LHCN-M2 (cell line): ENCODE results near the gene NRF1. TPM values are rescaled to one million over a fixed set of nuclear protein-coding genes. Genes with fewer than 3 reads are reported as not detected.

ENCODE experiments used
- DNase-seq: peaks from one replicate; pipeline ENCODE4 v3.0.0-alpha.2; 2012; ENCODE audit warnings: low read depth
- total RNA-seq: library from RNA; depleted of rRNA; stranded (reverse); fragments of >200 nt; gene quantifications from 2 replicates; pipeline ENCODE4 v1.2.3, GENCODE V29; 2014

NRF1 gene
- total RNA-seq, 1 experiment from 2014 or later: 12.7 TPM

DNA sequence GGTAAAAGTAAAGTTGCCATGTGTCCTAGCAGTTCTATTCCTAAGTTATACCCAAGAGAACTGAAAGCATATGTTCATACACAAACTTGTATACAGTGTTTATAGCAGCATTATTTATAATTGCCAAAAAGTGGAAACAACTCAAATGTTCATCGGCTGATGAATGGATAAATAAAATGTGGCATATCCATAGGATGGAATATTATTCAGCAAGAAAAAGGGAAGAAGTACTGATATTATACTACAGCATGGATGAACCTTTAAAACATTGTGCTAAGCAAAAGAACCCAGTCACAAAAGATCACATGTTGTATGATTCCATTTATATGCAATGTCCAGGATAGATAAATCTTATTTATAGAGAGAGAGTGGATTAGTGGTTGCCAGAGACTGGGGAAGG lies 68.9 kb downstream of the NRF1 start:
- no peak for DNase-seq

DNA sequence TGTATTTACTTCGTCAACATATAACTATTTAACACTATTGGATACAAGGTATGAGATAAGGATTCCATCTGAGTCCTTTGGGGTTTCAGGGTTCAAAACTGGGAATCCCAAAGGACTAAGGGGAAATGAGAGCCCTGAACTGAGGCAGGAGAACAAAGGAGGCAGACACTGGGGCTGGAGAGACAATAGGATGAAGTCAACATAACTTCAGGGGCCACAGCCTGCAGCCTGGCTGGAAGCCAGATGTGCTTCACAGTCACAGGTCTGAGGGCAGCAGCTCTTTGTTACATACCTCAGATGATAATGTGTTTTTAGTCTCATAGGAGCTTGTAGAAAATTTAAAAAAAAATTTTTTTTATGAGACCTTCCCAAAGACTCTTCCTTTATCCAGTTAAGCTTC lies 73.3 kb downstream of the NRF1 start:
- no peak for DNase-seq

DNA sequence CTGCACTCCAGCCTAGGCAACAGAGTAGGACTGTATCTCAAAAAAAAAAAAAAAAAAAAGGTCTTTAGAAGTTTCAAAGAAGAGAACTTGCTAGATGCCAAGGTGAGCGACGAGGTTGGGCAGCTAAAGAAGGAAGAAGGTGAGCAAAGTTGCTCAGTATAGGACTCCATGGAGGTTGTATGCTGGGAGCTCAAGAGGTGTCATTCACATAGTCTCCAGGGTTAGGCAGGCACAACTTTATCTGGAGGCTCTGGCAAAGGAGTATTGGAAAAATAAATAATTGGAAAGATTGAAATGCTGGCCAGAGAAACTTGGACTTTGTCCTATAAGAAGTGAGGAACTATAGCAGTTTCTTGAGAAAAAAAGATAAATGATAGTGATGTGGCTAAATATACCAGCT lies 74.5 kb downstream of the NRF1 start:
- no peak for DNase-seq

DNA sequence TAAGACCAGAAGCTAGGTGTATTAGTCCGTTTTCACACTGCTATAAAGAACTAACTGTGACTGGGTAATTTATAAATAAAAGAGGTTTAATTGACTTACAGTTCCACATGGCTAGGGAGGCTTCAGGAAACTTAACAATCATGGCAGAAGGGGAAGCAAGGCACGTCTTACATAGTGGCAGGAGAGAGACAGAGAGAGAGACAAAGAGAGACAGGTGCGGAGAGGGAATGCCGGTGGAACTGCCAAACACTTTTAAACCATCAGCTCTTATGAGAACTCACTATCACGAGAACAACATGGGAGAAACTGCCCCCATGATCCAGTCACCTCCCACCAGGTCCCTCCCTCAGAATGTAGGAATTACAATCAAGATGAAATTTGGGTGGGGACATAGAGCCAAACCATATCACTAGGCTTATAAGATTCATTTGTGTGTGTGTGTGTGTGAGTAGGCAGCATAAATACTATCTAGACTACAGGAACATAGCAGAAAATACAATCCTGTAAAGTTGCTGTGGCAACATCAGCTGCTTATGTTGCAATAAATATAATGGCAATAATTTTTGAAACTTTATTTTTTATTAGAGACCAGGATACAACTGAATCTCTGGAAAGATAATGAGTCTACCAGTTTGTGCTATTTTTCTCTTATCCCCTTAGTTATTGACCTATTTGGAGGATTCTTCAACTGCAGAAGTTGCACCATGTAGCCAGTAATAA lies 77.1 kb downstream of the NRF1 start:
- peak; percentile 12 for DNase-seq

DNA sequence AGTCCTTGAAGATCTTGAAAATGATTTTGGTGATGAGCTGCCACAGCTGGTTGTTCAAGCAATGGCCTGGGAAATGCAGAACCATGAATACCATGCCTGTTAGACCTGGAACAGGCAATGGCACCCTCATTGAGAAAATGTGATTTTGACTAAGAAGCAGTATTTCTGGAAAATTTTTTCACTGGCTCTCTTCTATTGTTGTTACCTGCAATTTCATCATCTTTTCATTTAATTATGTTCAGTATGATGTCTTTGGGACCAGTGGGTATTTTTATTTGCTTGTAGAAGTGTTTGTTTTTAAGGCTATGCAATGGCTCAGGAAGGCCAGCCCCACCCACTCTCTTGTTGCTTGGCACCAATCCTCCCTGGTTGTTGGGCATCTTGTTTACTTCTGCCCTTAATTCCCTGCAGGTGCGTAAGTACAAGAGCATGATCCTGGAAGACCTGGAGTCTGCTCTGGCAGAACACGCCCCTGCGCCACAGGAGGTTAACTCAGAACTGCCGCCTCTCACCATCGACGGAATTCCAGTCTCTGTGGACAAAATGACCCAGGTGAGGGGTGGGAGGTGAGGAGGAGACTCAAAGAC lies 78.6 kb downstream of the NRF1 start:
- no peak for DNase-seq

DNA sequence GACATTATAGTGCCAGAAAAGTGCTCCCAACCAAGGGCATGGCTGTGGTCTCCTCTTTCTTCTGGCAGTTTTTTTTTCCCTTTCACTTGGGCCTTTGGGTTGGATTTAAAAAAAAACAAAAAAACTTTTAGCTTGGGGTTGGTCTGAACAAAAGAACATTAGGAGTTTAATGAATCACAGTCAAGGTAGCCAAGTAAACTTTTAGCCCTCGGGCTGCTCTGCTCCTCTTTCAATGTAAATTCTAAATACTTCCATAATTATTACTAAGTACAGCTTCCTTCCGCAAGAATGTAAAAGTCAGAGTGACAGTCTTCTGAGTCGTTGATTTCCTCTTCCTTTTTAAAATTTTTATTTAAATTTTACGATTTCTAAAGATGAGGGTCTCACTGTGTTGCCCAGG lies 79.2 kb downstream of the NRF1 start:
- DNase-seq: no peak

DNA sequence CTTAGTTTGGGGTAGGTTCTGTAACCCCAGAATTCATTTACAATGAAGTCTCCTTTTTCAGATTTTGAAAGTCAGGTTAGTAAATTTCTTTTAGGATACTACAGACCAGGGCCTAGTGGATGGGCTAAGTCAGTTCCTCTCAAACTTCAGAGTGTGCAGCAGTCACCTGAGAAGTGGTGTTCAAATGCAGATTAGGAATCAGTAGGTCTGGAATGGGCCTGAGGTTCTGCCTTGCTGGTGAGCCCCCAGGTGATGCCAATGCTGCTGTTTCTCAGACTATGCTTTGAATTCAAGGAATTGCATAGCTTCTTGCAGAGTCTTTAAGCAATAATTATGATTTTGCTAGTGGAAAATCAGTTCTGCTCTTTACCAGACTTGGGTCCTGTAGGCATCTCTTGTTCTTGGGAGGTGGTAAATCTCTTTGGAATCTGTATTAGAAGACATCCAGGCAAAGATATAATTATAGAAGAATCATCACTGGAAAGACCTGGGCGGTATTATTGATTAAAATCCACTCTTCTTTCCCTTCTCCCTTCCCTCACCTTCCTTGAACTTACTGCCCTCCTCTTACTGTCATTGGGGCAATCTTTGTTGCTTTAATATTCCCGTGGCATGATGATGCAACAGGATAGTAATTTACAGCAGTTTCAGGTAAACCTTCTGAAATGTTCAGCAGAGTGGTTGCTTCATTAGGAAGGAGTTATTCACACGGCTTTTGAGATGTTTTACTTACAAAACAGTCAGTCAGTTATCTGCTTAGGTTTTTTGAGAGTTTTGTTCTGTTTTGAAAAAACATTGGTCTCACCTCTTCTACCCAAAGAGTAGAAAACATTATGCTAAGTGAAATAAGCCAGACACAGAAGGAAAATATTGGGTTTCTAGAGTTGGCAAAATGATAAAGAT lies 87.2 kb downstream of the NRF1 start:
- DNase-seq: no peak

DNA sequence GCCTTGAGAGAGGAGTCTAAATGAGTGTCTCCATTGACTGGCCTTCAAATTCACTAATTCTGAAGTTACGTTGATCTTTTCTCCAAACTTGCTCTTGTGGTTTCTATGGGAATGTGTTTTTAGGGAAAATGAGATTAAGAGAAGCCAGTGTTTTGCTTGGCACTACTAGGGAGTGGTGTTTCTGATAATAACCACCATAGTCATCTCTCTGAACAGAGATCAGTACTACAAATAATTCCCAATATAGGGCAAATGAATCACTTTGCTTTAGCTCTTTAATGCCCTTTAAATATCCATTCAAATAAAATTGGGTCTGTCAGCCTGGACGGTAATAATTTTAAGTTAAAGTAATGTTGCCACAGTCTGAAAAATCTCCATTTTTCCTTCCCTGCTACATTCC lies 90.8 kb downstream of the NRF1 start:
- peak; percentile 15 for DNase-seq

DNA sequence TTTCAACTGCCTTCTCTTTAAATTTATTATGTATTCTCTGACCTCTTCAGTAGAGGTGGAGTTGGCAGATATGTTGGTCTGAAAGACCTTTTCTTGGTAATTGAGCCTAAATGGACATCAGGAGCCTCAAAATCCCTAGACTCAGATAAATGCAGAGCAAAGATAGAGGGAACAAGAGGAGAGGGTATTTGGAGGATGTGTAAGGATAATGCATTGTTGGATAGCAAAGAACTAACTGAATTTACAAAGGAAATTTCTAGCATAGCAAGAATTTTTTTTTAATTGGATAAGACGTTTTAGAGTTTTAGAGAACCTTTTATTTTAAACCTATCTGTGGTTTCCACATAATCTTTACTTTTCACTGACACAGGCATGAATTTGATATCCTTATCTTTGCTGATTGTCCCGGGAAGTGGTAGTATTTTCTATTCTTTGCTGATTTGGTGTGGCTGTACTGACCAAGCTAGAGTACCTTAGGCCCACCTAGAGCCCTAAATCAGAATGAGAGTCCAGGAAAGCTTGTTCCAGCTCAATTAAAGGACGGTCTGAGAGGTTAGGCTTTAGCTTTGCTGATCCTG lies 91.3 kb downstream of the NRF1 start:
- no peak for DNase-seq

DNA sequence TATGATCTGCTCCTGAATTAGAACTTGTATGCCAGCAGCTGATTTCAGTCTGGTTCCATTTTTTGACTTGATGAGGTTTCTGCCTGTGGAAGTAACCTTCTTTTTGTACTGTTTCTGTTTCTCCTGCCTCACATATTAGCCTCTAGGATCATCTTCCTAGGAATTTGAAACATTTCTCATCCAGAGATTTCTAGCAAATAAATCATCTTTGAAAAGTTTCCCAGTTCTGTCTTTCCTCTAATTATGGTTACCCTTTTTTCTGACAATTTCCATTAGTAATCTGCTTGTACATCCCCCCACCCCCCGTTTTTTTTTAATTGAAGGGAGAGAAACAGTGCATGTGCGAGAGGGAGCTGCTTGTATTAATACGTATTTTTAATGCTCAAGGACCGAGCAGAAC lies 92.2 kb downstream of the NRF1 start:
- no peak for DNase-seq

DNA sequence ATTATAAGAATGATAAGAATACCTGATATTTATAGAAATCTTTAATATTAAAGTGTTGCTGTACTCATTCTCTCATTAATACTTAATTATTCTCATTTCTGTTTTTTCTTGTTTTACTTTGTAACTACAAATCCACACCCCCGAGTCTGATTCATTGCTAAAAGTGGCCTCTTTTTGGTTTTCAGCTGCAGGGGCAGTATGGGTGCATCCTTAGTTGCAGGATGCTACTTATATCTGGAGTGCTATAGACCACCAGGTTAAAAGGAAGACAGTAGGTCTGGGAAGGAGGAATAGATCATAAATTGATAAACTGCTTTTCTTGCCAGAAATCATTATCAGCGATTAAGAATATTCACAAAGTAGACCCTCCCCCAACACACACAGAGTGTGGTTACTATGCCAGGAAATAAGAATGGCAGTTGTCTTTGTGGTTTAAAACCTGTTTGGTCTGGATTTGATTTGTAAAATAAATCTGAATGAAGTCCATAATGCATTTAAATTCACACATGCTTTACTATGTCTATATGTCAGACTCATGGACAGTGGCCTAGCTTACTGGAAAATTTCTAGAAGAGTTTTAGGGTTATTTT lies 96.5 kb downstream of the NRF1 start:
- DNase-seq: peak; percentile 60

DNA sequence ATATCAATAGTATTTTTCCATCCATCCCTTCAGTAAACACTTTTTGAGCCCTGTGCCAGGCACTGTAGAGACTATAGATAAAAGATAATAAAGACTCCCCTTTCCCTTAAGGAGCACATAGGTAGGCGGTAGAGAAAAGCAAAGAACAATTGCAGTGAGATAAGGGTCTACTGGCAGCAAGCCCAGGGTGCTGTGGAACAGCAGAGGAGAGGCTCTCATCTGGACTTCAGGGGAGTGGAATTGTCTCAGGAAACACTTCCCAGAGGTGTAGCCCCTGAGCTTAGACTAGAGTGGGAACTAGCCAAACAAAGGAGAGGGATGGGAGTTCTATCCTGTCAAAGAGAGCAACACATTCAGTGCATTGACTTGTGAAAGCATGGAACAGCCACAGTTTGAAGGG lies 102.0 kb downstream of the NRF1 start:
- no peak for DNase-seq

DNA sequence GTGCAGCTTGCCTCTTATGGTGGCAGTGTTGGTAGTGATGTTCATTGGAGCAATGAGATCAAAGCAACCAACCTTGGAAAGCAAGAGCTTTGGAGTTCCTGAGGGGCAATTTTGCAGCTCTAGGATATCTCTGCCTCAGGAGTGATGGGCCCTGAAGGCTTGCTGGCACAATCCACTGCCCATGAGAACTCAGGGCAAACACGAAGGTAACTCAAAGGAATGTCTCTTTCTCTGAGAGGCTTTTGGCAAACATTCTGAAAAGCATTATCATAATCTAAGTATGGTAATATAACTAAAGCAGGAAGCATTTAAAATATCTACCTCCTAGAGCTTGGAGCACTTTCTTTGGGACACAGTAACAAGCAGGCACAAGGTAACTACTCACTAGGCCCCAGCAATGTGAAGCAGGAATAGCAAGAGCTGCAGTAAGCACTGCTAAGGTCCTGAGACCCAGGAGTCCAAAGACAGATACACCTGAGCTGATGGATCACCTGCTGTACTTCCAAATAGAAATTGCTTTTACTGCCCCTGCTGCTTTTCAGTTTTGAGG lies 103.1 kb downstream of the NRF1 start:
- DNase-seq: no peak

DNA sequence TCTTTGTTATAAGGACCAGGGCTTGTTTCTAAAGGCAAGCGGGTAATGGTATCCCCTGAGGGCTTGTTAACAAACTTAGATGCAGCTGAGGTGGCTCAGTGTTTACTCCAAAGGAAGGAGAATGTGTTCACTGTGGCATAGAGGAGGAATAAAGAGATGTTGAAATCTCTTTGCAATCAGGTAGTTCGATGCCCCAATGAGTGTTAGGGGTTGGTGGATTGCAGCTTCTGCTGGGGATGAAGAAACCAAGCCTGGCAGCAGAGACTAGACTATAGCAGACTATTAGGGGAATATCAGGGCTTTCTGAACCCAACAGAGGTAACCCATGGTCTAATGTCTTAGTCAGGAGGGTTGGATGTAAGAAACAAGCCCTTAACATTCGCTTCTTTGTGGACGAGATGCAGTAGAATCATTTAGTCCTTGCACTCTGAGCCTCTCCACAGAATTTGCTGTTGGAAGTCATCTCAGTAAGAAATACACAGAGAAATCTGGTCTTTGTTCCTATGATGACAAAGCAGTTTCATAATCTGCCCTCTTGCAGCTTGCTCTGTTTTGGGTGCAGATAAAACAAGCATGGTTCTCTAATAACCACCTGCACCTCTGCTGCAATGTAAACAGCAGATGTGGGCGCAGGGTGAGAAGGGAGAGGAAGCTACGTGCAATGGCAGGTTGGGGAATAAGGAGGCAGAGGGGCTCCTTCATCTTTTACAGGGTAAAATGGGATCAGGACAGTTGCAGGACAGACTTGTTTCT lies 108.6 kb downstream of the NRF1 start:
- DNase-seq: no peak

DNA sequence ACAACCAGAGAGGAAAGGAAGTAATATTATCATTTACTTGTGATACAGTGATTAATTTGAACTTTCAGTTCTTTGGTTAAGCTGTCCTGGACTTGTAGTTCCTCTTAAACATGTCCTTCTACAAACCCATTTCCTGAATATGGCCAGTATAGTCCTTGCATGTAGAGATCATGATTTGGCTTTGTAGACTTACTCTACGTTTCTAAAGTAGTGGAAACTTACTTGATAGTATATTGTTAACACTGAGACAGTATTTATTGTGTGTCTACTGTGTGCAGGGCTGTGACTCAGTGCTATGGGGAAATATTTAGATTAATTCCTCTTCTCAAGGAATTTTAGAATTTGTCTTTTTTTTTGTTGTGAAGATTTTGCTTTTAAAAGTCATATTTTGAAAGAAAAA lies 109.5 kb downstream of the NRF1 start:
- no peak for DNase-seq

DNA sequence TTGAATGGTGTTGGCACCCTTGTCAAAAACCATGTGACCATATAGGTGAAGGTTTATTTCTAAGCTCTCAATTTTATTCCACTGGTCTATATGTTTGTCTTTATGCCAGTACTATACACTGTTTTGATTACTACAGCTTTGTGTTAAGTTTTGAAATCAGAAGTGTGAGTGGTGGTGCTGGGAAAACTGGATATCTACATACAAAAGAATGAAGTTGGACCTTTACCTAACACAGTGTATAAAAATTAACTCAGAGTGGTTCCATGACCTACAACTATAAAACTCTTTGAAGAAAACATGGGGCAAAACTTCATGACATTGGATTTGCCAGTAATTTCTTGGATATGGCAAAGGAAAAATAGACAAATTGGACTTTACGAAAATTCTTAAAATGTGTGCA lies 112.2 kb downstream of the NRF1 start:
- DNase-seq: no peak

DNA sequence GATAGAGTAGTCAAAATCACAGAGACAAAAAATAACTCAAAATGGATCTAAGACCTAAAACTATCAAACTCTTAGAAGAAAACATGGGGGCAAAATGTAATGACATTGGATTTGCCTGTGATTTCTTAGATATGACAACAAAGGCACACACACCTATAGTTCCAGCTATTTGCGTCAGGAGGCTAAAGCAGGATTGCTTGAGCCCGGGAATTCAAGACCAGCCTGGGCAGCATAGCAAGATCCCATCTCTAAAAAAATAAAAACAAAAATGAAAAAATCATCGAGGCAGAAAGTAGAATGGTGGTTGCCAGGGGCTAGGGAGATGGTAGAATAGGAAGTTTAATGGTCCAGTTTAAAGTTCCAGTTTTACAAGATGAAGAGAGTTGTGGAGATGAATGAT lies 113.3 kb downstream of the NRF1 start:
- no peak for DNase-seq

DNA sequence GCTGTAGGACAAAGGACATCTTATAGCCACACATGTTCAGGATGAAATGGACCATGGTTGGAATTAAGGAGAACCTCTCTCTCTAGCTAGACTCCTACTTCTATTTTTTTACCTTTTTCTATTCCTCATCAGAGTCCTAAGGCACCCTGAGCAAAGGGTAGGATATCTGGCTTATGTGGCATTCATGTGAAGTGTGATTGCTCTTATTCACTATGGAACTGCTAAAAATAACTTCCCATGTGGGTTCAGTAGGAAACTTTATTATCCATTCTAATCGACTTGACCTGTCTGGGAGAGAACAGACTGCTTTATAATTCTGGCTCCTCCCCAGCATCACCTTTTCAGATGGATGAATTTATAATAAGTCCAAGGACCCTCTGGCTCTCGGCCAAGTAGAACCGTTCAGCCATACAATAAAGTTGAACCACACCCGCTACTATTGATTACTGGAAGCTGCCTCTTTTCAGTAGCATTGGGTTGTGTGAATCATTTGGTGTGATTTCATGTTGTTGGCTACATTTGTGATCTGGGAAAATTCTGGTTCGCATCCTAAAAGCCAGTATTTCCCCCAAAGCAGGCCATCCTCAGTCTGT lies 117.5 kb downstream of the NRF1 start:
- no peak for DNase-seq

DNA sequence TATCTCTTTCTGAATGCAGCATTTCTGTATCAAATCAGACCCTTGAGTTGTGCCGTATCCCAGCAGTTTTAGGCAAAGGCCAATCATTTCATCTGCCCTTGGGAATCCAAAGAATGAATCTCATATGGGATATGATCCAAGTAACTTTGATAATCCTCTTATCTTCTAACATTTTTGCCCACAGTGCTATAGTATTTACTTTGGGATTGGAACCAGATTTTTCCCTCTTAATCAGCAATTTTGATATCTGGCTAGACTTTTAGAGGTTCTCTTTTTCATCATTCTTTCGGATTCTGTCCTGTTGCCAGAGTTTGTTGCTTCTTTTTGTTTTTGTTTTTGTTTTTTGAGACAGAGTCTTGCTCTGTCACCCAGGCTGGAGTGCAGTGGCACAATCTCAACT lies 118.0 kb downstream of the NRF1 start:
- no peak for DNase-seq

DNA sequence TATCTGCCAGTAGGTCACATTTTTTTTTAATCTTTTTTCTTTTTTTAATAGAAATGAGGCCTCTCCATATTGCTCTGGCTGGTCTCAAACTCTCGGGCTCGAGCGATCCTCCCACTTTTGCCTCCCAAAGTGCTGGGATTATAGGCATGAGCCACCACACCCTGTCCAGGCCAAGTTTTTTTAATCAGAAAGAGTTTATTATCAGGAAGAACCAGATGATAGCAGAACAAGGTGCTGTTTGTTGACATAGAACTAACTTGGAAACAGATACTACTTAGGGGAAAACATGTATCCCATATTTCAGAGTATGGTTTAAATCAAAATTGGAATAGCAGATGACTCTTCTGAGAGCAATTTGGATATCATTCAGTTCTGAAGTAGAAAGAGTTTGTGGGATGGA lies 118.6 kb downstream of the NRF1 start:
- DNase-seq: no peak

DNA sequence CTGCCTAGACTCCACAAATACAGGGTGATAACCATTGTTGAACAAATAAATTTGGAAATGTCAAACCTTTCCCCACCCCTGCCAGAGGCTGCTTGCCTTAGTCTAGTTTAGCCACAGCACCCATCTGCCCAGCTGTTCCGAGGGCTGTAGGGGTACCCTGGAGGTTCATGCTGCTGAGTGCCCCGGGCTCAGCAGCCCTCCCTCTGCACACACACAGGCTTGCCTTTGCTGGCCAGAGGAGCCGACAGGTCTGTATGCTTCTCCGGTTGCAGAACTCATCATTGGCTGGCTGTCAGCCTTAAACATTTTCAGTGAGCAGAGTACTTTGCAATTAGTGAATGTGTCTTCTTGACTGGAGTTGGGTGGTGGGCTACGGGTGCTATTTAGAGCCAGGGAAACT lies 122.9 kb downstream of the NRF1 start:
- no peak for DNase-seq
